CD4-positive, alpha-beta T cell treated with Interleukin-12 subunit alpha and Interleukin-12 subunit beta, for 1 hour (primary cell): ENCODE data around the gene ABTB1.

Experiments used
- DNase-seq: peaks from one replicate; pipeline ENCODE4 v3.0.0-alpha.2; 2020

The ABTB1 gene

DNA sequence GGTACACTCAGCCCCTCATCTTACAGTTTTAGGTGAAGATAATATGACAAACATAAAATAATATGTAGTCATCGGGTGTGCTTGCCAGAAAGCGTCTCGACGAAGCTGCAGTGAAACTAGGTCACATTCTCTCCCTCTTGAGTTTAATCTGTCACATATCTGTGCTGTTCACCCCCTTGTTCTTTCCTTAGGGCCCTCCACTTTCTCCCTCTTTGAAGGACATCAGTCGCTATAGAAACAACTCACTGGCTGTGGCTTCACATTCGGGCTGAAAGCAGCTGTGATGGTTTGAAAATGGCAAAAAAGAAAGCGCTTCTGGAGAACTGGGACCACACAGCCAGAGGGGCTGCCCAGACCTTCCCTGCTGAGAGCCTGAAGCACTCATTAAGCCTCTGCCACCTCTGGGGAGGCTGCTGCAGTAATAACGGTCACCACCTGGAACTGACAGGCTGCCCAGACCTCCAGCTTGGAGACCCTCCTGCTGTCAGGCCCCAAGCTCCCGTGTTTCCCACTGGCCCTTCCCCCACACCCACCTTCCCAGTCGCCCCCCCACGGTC is 50.3 kb downstream of the ABTB1 start:
- no peak for DNase-seq

DNA sequence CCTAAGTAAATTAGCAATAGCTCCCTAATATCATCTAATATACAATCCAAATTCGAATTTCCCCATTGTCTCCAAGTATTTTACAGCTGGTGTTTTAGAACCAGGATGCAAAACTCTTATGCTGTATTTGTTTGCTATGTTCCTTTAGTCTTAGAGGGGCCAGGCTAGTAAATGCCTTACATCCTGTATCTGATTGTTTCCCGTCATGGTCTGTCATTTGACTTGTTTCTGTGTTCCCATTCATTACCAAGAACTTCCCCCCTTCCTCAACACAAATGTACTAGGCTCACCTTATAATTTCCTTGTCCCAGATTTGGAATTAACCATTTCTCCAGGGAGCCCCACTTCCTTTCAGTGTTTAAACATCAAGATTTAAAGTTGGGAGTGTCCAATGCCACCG is 54.1 kb downstream of the ABTB1 start:
- DNase-seq, result no peak

DNA sequence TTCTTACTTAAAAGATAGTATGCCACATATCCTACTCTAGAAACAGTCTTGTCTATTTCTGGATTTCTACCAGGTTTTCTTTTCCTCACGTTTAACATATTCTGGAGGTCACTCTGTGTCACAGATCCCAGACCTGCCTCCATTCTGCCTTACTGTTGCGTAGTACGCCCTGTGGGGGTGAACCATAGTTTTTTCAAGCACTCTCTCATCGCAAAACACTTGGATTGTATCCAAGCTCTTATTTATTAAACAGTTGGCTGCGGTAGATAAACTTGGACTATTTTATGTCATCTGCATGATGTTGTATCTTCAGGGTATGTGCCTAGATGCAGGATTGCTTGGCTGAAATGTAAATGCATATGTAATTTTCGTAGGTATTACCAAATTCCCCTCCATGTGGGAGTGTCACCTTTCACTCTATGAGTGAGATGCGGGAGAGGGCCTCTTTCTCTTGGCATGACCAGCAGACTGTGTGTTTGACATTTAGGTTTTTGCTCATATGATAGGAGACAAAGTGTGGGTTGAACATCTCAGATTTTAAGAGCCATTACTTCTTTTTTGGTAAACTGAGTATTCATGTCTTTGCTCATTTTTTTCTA is 55.8 kb downstream of the ABTB1 start:
- DNase-seq, result no peak

DNA sequence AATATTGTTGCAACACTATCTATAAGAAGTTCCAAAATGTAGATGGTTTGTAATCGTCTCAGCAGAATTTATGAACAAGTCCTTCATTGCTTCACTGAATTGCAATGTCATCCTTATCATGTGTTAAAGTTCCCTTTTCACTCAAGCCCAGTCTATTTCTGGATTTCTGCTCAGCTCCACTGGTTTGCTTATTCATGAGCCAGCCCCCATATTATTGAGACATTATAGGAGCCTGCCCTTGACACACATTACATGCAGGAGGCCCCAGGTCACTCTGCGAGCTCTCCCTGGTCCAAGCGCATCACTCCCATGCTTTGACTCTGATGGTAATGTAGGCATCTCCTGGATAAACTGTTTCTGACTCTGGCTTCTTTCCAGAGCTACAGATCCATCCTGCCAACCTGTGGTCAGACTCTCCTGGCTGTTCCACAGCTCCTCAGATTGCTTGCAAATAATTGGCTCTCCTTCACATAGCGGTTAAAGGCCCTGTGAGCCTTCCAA is 56.9 kb downstream of the ABTB1 start:
- DNase-seq, result no peak

DNA sequence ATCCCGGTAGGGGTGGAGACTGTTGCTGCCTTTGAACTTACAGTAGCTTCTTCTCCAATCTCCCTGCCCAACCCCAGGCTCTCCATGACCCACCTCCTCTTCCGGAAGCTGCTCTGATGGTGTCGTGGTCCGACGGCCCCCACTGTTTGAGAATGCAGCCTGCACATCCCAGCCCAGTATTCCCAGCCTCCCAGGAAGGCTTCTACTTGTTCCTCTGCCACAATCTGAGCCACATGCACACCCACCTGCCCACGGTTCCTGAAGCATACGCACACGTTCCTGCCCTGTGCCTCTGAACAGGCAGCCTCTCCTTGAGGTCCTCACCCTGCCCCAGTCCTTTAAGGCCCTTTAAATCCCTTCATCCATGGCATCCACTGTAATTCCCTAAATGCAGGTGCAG is 57.4 kb downstream of the ABTB1 start:
- DNase-seq, result no peak
